M059J (cell line): ENCODE measurements around the gene GLG1. TPM values are rescaled to one million over a fixed set of nuclear protein-coding genes. Genes with fewer than 3 reads are reported as not detected.
"Not testable (repeated sequence)": the region's sequence is repeated elsewhere in the genome, so short reads cannot be mapped to it uniquely, and the experiment has no call there.

Experiments
- DNase-seq: peaks from one replicate; pipeline ENCODE4 v3.0.0-alpha.2; 2012; ENCODE audit warnings: low read depth
- total RNA-seq: library from RNA; depleted of rRNA; stranded (reverse); fragments of >200 nt; shearing (Covaris generic); gene quantifications from 2 replicates; pipeline ENCODE4 v1.2.3, GENCODE V29; 2014

The GLG1 gene
- total RNA-seq, 1 experiment from 2014 or later: 113 TPM

GRCh38 chr16:74538801-74539200 is 68.1 kb downstream of the GLG1 start:
- DNase-seq: not testable (repeated sequence)

GRCh38 chr16:74537746-74538145 is 69.2 kb downstream of the GLG1 start:
- DNase-seq: not testable (repeated sequence)

- not testable (repeated sequence) for DNase-seq
These were observed 72.3 kb downstream of the GLG1 start for GRCh38 chr16:74534650-74535049.

- DNase-seq: no peak
These were observed 82.0 kb downstream of the GLG1 start for GRCh38 chr16:74524926-74525325.

- no peak for DNase-seq
These were observed 82.8 kb downstream of the GLG1 start for GRCh38 chr16:74524117-74524516.

GRCh38 chr16:74523706-74524105 is 83.2 kb downstream of the GLG1 start:
- DNase-seq: not testable (repeated sequence)

GRCh38 chr16:74522160-74522559 is 84.8 kb downstream of the GLG1 start:
- DNase-seq: peak; percentile 19

- DNase-seq: peak; percentile 79
These were observed 85.2 kb downstream of the GLG1 start for GRCh38 chr16:74521691-74522090.

GRCh38 chr16:74518934-74519333 is 88.0 kb downstream of the GLG1 start:
- not testable (repeated sequence) for DNase-seq

- no peak for DNase-seq
These were observed 95.0 kb downstream of the GLG1 start for GRCh38 chr16:74511961-74512360.

GRCh38 chr16:74505011-74505410 is 101.9 kb downstream of the GLG1 start:
- no peak for DNase-seq

- DNase-seq: no peak
These were observed 103.5 kb downstream of the GLG1 start for GRCh38 chr16:74503412-74503811.

GRCh38 chr16:74501484-74502478 is 105.1 kb downstream of the GLG1 start:
- DNase-seq: no peak

- DNase-seq: no peak
These were observed 106.0 kb downstream of the GLG1 start for GRCh38 chr16:74500907-74501306.

GRCh38 chr16:74499114-74499513 is 107.8 kb downstream of the GLG1 start:
- DNase-seq: no peak

- DNase-seq: no peak
These were observed 109.2 kb downstream of the GLG1 start for GRCh38 chr16:74497761-74498160.

- DNase-seq: no peak
These were observed 110.9 kb downstream of the GLG1 start for GRCh38 chr16:74496054-74496453.

- DNase-seq: no peak
These were observed 113.9 kb downstream of the GLG1 start for GRCh38 chr16:74492976-74493375.

GRCh38 chr16:74487634-74488495 is 119.0 kb downstream of the GLG1 start:
- no peak for DNase-seq

- DNase-seq: no peak
These were observed 121.0 kb downstream of the GLG1 start for GRCh38 chr16:74485916-74486315.

- peak; percentile 67 for DNase-seq
These were observed 126.5 kb downstream of the GLG1 start for GRCh38 chr16:74480150-74481029.
